Liver (tissue), 9 donors: ENCODE results near the gene GATAD1. TPM values are rescaled to one million over a fixed set of nuclear protein-coding genes. Genes with fewer than 3 reads are reported as not detected.

Source experiments
- DNase-seq: peaks from one replicate; pipeline ENCODE4 v3.0.0-alpha.2; 2017; ENCODE audit warnings: low spot score
- H3K27ac ChIP-seq, 2 donors: one replicate each; pipeline ENCODE4 v1.7.0; 2013; ENCODE audit warnings: inconsistent platforms in 2 of 2, low read length in 2 of 2, control low read depth in 1 of 2, low read depth in 1 of 2, mild to moderate bottlenecking in 1 of 2
- H3K27me3 ChIP-seq, 4 donors: one replicate each; pipeline versions ENCODE4 v1.6.1 to v1.7.0; 2013; ENCODE audit warnings: low read length in 3 of 4, inconsistent platforms in 1 of 4, mild to moderate bottlenecking in 1 of 4, moderate library complexity in 1 of 4; ENCODE audit not compliant: control insufficient read depth in 4 of 4, insufficient read depth in 4 of 4
- H3K36me3 ChIP-seq, 4 donors: one replicate each; pipeline versions ENCODE4 v1.6.1 to v1.7.0; 2013; ENCODE audit warnings: low read length in 3 of 4, mild to moderate bottlenecking in 3 of 4, low read depth in 1 of 4, moderate library complexity in 1 of 4; ENCODE audit not compliant: control insufficient read depth in 4 of 4, insufficient read depth in 3 of 4
- H3K4me1 ChIP-seq, 4 donors: one replicate each; pipeline versions ENCODE4 v1.6.1 to v1.7.0; 2013; ENCODE audit warnings: low read length in 3 of 4, mild to moderate bottlenecking in 3 of 4, moderate library complexity in 1 of 4; ENCODE audit not compliant: control insufficient read depth in 4 of 4, insufficient read depth in 4 of 4
- H3K4me3 ChIP-seq, 3 donors: one replicate each; pipeline versions ENCODE4 v1.6.1 to v1.7.0; 2013; ENCODE audit warnings: low read length in 3 of 3, control low read depth in 1 of 3, low read depth in 1 of 3, mild to moderate bottlenecking in 1 of 3
- H3K9ac ChIP-seq, 2 donors: one replicate each; pipeline ENCODE4 v1.7.0; 2013; ENCODE audit warnings: low read length in 2 of 2, mild to moderate bottlenecking in 2 of 2, moderate library complexity in 2 of 2, control low read depth in 1 of 2, low read depth in 1 of 2
- H3K9me3 ChIP-seq, 4 donors: one replicate each; pipeline versions ENCODE4 v1.6.1 to v1.7.0; 2013; ENCODE audit warnings: low read length in 3 of 4; ENCODE audit not compliant: control insufficient read depth in 4 of 4
- EGR1 ChIP-seq, 2 donors: IDR thresholded peaks; 2 replicates each; pipeline ENCODE4 v1.6.1; 2016 to 2018; ENCODE audit warnings: antibody characterized with exemption in 2 of 2, low read depth in 2 of 2
- FOXA1 ChIP-seq: IDR thresholded peaks from 2 replicates; pipeline ENCODE4 v1.6.1; 2016; ENCODE audit warnings: antibody characterized with exemption
- FOXA2 ChIP-seq: IDR thresholded peaks from 2 replicates; pipeline ENCODE4 v1.6.1; 2016; ENCODE audit warnings: antibody characterized with exemption
- GABPA ChIP-seq, 2 donors: IDR thresholded peaks in 1 of 2; conservative IDR thresholded peaks in 1 of 2; 2 replicates each; pipeline ENCODE4 v1.6.1; 2016; ENCODE audit warnings: antibody characterized with exemption in 2 of 2, mild to moderate bottlenecking in 1 of 2, moderate library complexity in 1 of 2
- HNF4G ChIP-seq: IDR thresholded peaks from 2 replicates; pipeline ENCODE4 v1.6.1; 2016; ENCODE audit warnings: antibody characterized with exemption
- JUND ChIP-seq, 2 donors: IDR thresholded peaks; 2 replicates each; pipeline ENCODE4 v1.6.1; 2016; ENCODE audit warnings: antibody characterized with exemption in 2 of 2
- NR2F2 ChIP-seq: IDR thresholded peaks from 2 replicates; pipeline ENCODE4 v1.6.1; 2016; ENCODE audit warnings: antibody characterized with exemption
- RAD21 ChIP-seq, 2 donors: IDR thresholded peaks; 2 replicates each; pipeline ENCODE4 v1.6.1; 2016; ENCODE audit warnings: antibody characterized with exemption in 2 of 2, mild to moderate bottlenecking in 2 of 2
- RXRA ChIP-seq, 2 donors: IDR thresholded peaks; 2 replicates each; pipeline ENCODE4 v1.6.1; 2017 to 2018; ENCODE audit warnings: antibody characterized with exemption in 2 of 2, mild to moderate bottlenecking in 1 of 2
- SP1 ChIP-seq: IDR thresholded peaks from 2 replicates; pipeline ENCODE4 v1.6.1; 2018; ENCODE audit warnings: antibody characterized with exemption, mild to moderate bottlenecking
- TAF1 ChIP-seq: conservative IDR thresholded peaks from 2 replicates; pipeline ENCODE4 v1.6.1; 2016; ENCODE audit warnings: antibody characterized with exemption, mild to moderate bottlenecking
- YY1 ChIP-seq: IDR thresholded peaks from 2 replicates; pipeline ENCODE4 v1.6.1; 2016; ENCODE audit warnings: antibody characterized with exemption, mild to moderate bottlenecking
- WGBS: extraction: QIAGEN DNeasy Blood & Tissue Kit; methylation state at CpG from one replicate; pipeline ENCODE4 v1.1.7; 2013; 5-methylcytosine and 5-hydroxymethylcytosine counted together
- polyA plus RNA-seq, 2 donors: library from polyadenylated mRNA; stranded (reverse) in 1 of 2; unstranded in 1 of 2; fragments of 200-250 nt in 1 of 2; fragments of >200 nt in 1 of 2; fragmentation: Nextera tagmentation in 1 of 2; extraction: Ambion mirVana in 1 of 2; gene quantifications; one replicate each; pipeline versions ENCODE4 v1.2.1 to v1.2.3, GENCODE V29; 2013 to 2015
- total RNA-seq, 2 donors: library from RNA; depleted of rRNA; stranded (reverse); fragments of >200 nt; gene quantifications; one replicate each; pipeline ENCODE4 v1.2.3, GENCODE V29; 2014
- TF ChIP-seq, protein P1 (sequence below): IDR thresholded peaks from 2 replicates; pipeline ENCODE4 v1.6.1; 2016; ENCODE audit warnings: antibody characterized with exemption, mild to moderate bottlenecking
- TF ChIP-seq, protein P2 (sequence below): fragments of 150-350 bp; IDR thresholded peaks from 2 replicates; pipeline ENCODE4 v1.5.1; 2017; ENCODE audit warnings: improper control_type of control experiment, low read depth, low read length; ENCODE audit not compliant: missing input control
- TF ChIP-seq, protein P3 (sequence below): IDR thresholded peaks from 2 replicates; pipeline ENCODE4 v1.6.1; 2016; ENCODE audit warnings: antibody characterized with exemption
- donor health status: healthy.
- donor health status: healthy.
- donor health status: healthy.
- donor health status: healthy.
- donor health status: healthy.

The GATAD1 gene
- total and polyA plus RNA-seq, 4 donors: 7.8 to 22.8 (median 10.8) TPM

DNA sequence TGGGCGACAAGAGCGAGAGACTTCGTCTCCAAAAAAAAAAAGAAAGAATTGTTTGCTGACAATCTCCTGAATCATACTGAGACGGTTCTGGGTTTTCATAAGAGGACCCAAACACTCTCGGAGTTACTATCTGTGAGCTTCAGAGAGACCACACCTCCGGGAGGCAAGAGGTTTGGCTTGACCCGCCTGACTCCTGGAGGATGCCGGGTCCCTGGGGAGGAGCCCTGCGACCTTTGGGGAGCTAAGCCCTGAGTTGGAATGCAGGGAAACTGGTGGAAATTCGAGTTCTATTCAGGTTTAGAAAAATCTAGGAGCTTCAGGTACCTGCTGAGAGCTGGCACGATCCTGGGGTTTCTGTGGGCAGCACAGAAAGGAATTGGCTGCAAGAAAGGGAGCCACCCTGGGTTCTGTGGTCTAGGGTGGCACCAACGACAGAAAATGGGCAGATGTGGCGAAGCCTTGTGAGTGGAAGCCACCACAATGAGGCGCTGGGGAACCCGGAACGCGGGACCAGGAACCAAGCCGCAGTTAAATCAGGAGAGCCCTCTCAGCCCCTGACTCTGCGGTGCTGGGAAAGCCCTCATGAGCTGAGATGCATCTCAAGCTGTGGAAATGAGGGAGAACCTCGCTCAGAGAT, 21.9 kb upstream of the GATAD1 start:
- WGBS: 52% methylated on average over 20 of the region's 20 CpGs
- Histone ChIP-seq H3K27me3 (no peaks in the 10 kb centered on the region), H3K4me1 (peaks cover 0 to 5% (median 3%) of the 10 kb centered on the region in 4 donors), H3K36me3 (no peaks in the 10 kb centered on the region), H3K9me3 (no peaks in the 10 kb centered on the region), H3K4me3 (no peak overlapping the region), H3K9ac (no peak overlapping the region), H3K27ac (no peak overlapping the region)
- no peak for TF ChIP-seq FOXA2
- no peak for TF ChIP-seq YY1
- TF ChIP-seq, protein P1, sequence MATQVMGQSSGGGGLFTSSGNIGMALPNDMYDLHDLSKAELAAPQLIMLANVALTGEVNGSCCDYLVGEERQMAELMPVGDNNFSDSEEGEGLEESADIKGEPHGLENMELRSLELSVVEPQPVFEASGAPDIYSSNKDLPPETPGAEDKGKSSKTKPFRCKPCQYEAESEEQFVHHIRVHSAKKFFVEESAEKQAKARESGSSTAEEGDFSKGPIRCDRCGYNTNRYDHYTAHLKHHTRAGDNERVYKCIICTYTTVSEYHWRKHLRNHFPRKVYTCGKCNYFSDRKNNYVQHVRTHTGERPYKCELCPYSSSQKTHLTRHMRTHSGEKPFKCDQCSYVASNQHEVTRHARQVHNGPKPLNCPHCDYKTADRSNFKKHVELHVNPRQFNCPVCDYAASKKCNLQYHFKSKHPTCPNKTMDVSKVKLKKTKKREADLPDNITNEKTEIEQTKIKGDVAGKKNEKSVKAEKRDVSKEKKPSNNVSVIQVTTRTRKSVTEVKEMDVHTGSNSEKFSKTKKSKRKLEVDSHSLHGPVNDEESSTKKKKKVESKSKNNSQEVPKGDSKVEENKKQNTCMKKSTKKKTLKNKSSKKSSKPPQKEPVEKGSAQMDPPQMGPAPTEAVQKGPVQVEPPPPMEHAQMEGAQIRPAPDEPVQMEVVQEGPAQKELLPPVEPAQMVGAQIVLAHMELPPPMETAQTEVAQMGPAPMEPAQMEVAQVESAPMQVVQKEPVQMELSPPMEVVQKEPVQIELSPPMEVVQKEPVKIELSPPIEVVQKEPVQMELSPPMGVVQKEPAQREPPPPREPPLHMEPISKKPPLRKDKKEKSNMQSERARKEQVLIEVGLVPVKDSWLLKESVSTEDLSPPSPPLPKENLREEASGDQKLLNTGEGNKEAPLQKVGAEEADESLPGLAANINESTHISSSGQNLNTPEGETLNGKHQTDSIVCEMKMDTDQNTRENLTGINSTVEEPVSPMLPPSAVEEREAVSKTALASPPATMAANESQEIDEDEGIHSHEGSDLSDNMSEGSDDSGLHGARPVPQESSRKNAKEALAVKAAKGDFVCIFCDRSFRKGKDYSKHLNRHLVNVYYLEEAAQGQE: no peak
- no peak for TF ChIP-seq HNF4G
- TF ChIP-seq NR2F2: no peak
- TF ChIP-seq TAF1: no peak
- TF ChIP-seq, protein P2, sequence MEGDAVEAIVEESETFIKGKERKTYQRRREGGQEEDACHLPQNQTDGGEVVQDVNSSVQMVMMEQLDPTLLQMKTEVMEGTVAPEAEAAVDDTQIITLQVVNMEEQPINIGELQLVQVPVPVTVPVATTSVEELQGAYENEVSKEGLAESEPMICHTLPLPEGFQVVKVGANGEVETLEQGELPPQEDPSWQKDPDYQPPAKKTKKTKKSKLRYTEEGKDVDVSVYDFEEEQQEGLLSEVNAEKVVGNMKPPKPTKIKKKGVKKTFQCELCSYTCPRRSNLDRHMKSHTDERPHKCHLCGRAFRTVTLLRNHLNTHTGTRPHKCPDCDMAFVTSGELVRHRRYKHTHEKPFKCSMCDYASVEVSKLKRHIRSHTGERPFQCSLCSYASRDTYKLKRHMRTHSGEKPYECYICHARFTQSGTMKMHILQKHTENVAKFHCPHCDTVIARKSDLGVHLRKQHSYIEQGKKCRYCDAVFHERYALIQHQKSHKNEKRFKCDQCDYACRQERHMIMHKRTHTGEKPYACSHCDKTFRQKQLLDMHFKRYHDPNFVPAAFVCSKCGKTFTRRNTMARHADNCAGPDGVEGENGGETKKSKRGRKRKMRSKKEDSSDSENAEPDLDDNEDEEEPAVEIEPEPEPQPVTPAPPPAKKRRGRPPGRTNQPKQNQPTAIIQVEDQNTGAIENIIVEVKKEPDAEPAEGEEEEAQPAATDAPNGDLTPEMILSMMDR: no peak
- TF ChIP-seq, protein P3, sequence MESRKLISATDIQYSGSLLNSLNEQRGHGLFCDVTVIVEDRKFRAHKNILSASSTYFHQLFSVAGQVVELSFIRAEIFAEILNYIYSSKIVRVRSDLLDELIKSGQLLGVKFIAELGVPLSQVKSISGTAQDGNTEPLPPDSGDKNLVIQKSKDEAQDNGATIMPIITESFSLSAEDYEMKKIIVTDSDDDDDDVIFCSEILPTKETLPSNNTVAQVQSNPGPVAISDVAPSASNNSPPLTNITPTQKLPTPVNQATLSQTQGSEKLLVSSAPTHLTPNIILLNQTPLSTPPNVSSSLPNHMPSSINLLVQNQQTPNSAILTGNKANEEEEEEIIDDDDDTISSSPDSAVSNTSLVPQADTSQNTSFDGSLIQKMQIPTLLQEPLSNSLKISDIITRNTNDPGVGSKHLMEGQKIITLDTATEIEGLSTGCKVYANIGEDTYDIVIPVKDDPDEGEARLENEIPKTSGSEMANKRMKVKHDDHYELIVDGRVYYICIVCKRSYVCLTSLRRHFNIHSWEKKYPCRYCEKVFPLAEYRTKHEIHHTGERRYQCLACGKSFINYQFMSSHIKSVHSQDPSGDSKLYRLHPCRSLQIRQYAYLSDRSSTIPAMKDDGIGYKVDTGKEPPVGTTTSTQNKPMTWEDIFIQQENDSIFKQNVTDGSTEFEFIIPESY: no peak
- no peak for TF ChIP-seq FOXA1
- no peak for TF ChIP-seq RAD21 (IDR thresholded peaks at IDR 0.05)
- TF ChIP-seq GABPA (IDR thresholded peaks at IDR 0.05 in 1 of 2, conservative IDR thresholded peaks at IDR 0.05 in 1 of 2): no peak
- no peak for TF ChIP-seq EGR1 (IDR thresholded peaks at IDR 0.05; ENCODE audit: low read depth in 2 of 2)
- no peak for TF ChIP-seq JUND (IDR thresholded peaks at IDR 0.05)
- no peak for TF ChIP-seq RXRA (IDR thresholded peaks at IDR 0.05)
- DNase-seq: no peak

DNA sequence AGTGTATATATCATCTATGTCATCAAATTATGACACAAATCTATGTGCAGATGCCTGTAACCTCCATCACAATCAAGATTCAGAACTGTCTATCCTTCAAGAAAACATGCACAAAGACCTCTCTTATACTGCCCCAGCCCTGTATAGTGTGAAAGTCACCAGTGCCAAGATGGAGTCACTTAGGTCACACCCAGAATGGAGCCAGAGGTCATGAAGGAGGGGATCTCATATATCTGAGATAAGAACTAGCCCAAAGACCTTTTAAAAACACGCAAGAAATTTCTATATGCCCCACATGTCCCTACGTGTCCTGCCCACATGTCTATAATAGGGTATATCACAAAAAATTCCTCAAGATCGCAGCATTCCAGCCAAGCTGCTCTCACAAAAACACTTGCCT, 20.1 kb upstream of the GATAD1 start:
- H3K4me1 ChIP-seq: peaks cover 0 to 8% (median 3%) of the 10 kb centered on the region in 4 donors
- TF ChIP-seq YY1 (no peak), RAD21 (IDR thresholded peaks at IDR 0.05) (no peak), NR2F2 (no peak), EGR1 (IDR thresholded peaks at IDR 0.05; ENCODE audit: low read depth in 2 of 2) (no peak), HNF4G (no peak), SP1 (no peak), JUND (IDR thresholded peaks at IDR 0.05) (no peak)
- TF ChIP-seq, protein P2: no peak
- TF ChIP-seq, protein P1: no peak
- no peak overlapping the region for H3K9ac ChIP-seq
- H3K9me3 ChIP-seq: no peaks in the 10 kb centered on the region
- H3K4me3 ChIP-seq: no peak overlapping the region
- H3K27ac ChIP-seq: no peak overlapping the region
- WGBS: 87% methylated on average over 3 of the region's 3 CpGs
- H3K36me3 ChIP-seq: no peaks in the 10 kb centered on the region
- H3K27me3 ChIP-seq: no peaks in the 10 kb centered on the region
- DNase-seq: no peak
